ENCODE data around the gene CFAP99.
"Not testable (repeated sequence)": the region's sequence is repeated elsewhere in the genome, so short reads cannot be mapped to it uniquely, and the experiment has no call there.

CFAP99 gene

GRCh38 chr4:2418650-2419571, at the start of gene CFAP99:
CFAP99 (plus strand) TSS chr4:2418955.
- in situ Hi-C loops (cut with HindIII; ENCODE audit: low pct_unique_long_range_greater_than_20kb, low sequenced_read_pairs): no loop called here
- peak; percentile 91 to 97 for DNase-seq (ENCODE audit: low read depth in 1 of 2, low spot score in 1 of 2)
- TF ChIP-seq JUND (IDR thresholded peaks at IDR 0.05; ENCODE audit: low read depth): no peak

- DNase-seq (ENCODE audit: low read depth in 1 of 2, low spot score in 1 of 2): no peak
- in situ Hi-C loops (cut with HindIII; ENCODE audit: low pct_unique_long_range_greater_than_20kb, low sequenced_read_pairs): no loop called here
- no peak for TF ChIP-seq JUND (IDR thresholded peaks at IDR 0.05; ENCODE audit: low read depth)
Measured at GRCh38 chr4:2370597-2371320, 48.0 kb upstream of the CFAP99 start.

GRCh38 chr4:2371765-2372487, 46.8 kb upstream of the CFAP99 start:
- TF ChIP-seq JUND (IDR thresholded peaks at IDR 0.05; ENCODE audit: low read depth): no peak
- no peak for DNase-seq (ENCODE audit: low read depth in 1 of 2, low spot score in 1 of 2)
- in situ Hi-C loops (cut with HindIII; ENCODE audit: low pct_unique_long_range_greater_than_20kb, low sequenced_read_pairs): no loop called here

GRCh38 chr4:2372488-2373030, 46.2 kb upstream of the CFAP99 start:
- no peak for TF ChIP-seq JUND (IDR thresholded peaks at IDR 0.05; ENCODE audit: low read depth)
- in situ Hi-C loops (cut with HindIII; ENCODE audit: low pct_unique_long_range_greater_than_20kb, low sequenced_read_pairs): no loop called here
- no peak for DNase-seq (ENCODE audit: low read depth in 1 of 2, low spot score in 1 of 2)

DNA sequence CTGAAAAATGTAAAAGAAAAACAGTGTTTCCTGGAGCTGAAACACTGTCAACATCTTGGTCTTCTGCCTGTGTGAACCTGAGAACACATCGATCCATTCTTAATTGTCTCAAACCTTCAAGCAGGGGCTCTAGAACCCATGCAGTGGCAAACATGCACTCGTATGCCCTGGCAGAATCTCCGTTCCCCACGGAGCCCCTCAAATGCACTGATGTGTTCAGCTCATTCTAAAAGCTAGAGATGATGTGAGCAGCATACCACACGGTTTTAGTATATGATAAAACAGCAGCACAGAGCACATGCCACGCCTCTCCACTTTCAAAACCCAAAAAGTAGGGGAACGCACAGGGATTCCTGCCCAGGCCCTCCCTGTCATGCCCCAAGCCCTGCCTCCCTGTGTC, 45.2 kb upstream of the CFAP99 start:
- in situ Hi-C loops (cut with HindIII; ENCODE audit: low pct_unique_long_range_greater_than_20kb, low sequenced_read_pairs): no loop called here
- no peak for TF ChIP-seq JUND (IDR thresholded peaks at IDR 0.05; ENCODE audit: low read depth)
- DNase-seq (ENCODE audit: low read depth in 1 of 2, low spot score in 1 of 2): no peak

GRCh38 chr4:2375427-2375826, 43.3 kb upstream of the CFAP99 start:
- no peak for TF ChIP-seq JUND (IDR thresholded peaks at IDR 0.05; ENCODE audit: low read depth)
- no peak for DNase-seq (ENCODE audit: low read depth in 1 of 2, low spot score in 1 of 2)
- in situ Hi-C loops (cut with HindIII; ENCODE audit: low pct_unique_long_range_greater_than_20kb, low sequenced_read_pairs): no loop called here

DNA sequence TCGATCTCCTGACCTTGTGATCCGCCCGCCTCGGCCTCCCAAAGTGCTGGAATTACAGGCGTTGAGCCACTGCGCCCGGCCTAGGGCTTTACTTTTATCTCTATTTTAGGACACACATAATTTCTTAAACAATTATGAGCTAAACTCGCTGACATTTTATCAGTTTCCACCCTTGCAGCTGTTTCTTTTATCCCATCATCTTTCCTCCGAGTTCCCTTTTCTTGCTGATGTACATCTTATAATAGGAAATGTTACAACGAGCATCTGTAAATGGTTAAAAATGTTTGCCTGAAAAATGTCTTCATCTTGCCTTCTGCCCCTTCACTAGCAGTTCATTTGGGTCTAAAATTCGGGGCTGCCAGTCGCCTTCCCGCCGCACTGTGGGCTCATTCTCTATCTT, 41.5 kb upstream of the CFAP99 start:
- TF ChIP-seq JUND (IDR thresholded peaks at IDR 0.05; ENCODE audit: low read depth): no peak
- in situ Hi-C loops (cut with HindIII; ENCODE audit: low pct_unique_long_range_greater_than_20kb, low sequenced_read_pairs): no loop called here
- DNase-seq (ENCODE audit: low read depth in 1 of 2, low spot score in 1 of 2): no peak

GRCh38 chr4:2378401-2378800, 40.4 kb upstream of the CFAP99 start:
- TF ChIP-seq JUND (IDR thresholded peaks at IDR 0.05; ENCODE audit: low read depth): no peak
- DNase-seq (ENCODE audit: low read depth in 1 of 2, low spot score in 1 of 2): no peak
- in situ Hi-C loops (cut with HindIII; ENCODE audit: low pct_unique_long_range_greater_than_20kb, low sequenced_read_pairs): no loop called here

DNA sequence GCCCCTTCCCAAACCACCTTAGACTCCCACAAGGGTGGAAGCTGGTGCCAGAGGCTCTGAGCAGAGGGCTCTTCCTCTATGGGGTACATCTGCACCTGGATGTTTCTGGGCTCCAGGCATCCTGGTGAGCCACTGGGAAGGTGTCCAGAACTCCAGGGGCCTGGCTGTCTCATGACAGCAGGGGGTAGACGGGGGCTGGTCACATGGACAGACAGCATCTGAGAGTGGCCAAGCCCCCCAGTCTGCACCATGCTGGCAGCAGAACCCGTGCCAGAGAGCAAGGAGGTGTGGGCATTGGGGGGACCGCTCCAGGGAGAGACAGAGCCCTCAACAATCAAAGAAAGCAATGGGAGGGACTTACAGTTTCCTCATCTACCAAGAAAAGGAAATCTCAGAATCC, 39.9 kb upstream of the CFAP99 start:
- TF ChIP-seq JUND (IDR thresholded peaks at IDR 0.05; ENCODE audit: low read depth): no peak
- no peak for DNase-seq (ENCODE audit: low read depth in 1 of 2, low spot score in 1 of 2)
- in situ Hi-C loops (cut with HindIII; ENCODE audit: low pct_unique_long_range_greater_than_20kb, low sequenced_read_pairs): no loop called here

DNA sequence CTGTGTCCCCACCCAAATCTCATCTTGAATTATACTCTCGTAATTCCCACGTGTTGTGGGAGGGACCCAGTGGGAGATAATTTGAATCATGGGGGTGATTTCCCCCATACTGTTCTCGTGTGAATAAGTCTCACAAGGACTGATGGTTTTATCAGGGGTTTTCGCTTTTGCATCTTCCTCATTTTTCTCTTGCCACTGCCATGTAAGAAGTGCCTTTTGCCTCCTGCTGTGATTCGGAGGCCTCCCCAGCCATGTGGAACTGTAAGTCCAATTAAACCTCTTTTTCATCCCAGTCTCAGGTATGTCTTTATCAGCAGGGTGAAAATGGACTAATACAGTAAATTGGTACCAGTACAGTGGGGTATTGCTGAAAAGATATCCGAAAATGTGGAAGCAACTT, 38.2 kb upstream of the CFAP99 start:
- DNase-seq (ENCODE audit: low read depth in 1 of 2, low spot score in 1 of 2); in situ Hi-C loops (cut with HindIII; ENCODE audit: low pct_unique_long_range_greater_than_20kb, low sequenced_read_pairs): not testable (repeated sequence)

DNA sequence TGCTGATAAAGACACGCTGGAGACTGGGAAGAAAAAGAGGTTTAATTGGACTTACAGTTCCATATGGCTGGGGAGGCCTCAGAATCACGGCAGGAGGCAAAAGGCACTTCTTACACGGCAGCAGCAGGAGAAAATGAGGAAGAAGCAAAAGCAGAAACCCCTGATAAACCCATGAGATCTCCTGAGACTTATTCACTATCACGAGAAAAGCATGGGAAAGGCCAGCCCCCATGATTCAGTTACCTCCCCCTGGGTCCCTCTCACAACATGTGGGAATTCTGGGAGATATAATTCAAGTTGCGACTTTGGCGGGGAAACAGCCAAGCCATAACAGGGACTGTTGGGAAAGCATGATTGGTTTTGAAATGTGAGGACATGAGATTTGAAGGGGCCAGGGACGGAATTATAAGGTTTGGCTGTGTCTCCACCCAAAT, 36.0 kb upstream of the CFAP99 start:
- in situ Hi-C loops (cut with HindIII; ENCODE audit: low pct_unique_long_range_greater_than_20kb, low sequenced_read_pairs); DNase-seq (ENCODE audit: low read depth in 1 of 2, low spot score in 1 of 2): not testable (repeated sequence)

- in situ Hi-C loops (cut with HindIII; ENCODE audit: low pct_unique_long_range_greater_than_20kb, low sequenced_read_pairs); DNase-seq (ENCODE audit: low read depth in 1 of 2, low spot score in 1 of 2): not testable (repeated sequence)
Measured at GRCh38 chr4:2383220-2383631, 35.5 kb upstream of the CFAP99 start.

Measured in T47D (cell line).